Measurements from ENCODE around the gene SEPHS2.
A peak's percentile ranks its signal among the peaks of the same experiment; 100 is the strongest.

Gene SEPHS2

DNA sequence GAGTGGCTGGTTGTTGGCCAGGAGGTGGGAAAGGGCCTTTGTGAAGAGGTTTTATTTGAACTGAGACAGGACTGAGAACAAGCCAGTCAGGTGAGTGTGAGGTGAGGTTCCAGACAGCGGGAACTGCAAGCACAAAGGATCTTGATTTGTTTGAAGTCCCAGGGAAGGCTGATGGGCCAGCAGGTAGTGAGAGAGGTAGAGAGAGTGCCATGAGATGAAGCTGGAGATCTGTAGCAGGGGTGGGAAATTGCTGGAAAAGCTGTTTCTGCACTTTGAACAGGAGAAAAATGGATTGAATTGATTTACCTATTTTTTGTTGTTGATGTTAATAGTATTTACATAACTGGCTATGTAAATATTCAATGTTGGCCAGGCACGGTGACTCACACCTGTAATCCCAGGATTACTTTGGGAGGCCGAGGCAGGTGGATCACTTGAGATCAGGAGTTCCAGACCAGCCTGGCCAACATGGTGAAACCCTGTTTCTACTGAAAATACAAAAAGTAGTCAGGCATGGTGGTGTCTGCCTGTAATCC is 8.1 kb downstream of the SEPHS2 start:
- TF ChIP-seq YY1 (IDR thresholded peaks at IDR 0.05; ENCODE audit: low read depth) (no peak), MAX (IDR thresholded peaks at IDR 0.05) (no peak), ZBTB7A (IDR thresholded peaks at IDR 0.05; ENCODE audit: low read depth) (no peak), EP300 (IDR thresholded peaks at IDR 0.05; ENCODE audit: borderline replicate concordance) (no peak), NFIC (IDR thresholded peaks at IDR 0.05) (no peak), CREB1 (IDR thresholded peaks at IDR 0.05; ENCODE audit: low read depth) (no peak), TEAD4 (IDR thresholded peaks at IDR 0.05) (no peak), FOXM1 (IDR thresholded peaks at IDR 0.05; ENCODE audit: borderline replicate concordance, low read depth) (no peak), TCF12 (IDR thresholded peaks at IDR 0.05; ENCODE audit: low read depth) (no peak)
- TF ChIP-seq, protein P1, sequence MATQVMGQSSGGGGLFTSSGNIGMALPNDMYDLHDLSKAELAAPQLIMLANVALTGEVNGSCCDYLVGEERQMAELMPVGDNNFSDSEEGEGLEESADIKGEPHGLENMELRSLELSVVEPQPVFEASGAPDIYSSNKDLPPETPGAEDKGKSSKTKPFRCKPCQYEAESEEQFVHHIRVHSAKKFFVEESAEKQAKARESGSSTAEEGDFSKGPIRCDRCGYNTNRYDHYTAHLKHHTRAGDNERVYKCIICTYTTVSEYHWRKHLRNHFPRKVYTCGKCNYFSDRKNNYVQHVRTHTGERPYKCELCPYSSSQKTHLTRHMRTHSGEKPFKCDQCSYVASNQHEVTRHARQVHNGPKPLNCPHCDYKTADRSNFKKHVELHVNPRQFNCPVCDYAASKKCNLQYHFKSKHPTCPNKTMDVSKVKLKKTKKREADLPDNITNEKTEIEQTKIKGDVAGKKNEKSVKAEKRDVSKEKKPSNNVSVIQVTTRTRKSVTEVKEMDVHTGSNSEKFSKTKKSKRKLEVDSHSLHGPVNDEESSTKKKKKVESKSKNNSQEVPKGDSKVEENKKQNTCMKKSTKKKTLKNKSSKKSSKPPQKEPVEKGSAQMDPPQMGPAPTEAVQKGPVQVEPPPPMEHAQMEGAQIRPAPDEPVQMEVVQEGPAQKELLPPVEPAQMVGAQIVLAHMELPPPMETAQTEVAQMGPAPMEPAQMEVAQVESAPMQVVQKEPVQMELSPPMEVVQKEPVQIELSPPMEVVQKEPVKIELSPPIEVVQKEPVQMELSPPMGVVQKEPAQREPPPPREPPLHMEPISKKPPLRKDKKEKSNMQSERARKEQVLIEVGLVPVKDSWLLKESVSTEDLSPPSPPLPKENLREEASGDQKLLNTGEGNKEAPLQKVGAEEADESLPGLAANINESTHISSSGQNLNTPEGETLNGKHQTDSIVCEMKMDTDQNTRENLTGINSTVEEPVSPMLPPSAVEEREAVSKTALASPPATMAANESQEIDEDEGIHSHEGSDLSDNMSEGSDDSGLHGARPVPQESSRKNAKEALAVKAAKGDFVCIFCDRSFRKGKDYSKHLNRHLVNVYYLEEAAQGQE (IDR thresholded peaks at IDR 0.05; ENCODE audit: low read depth) = no peak

GRCh38 chr16:30434852-30435251 is 10.8 kb downstream of the SEPHS2 start:
- no peak for TF ChIP-seq TEAD4 (IDR thresholded peaks at IDR 0.05)
- TF ChIP-seq TCF12 (IDR thresholded peaks at IDR 0.05; ENCODE audit: low read depth) = no peak
- TF ChIP-seq EGR1 (IDR thresholded peaks at IDR 0.05) = no peak
- TF ChIP-seq NFIC (IDR thresholded peaks at IDR 0.05) = no peak
- TF ChIP-seq, protein P2, sequence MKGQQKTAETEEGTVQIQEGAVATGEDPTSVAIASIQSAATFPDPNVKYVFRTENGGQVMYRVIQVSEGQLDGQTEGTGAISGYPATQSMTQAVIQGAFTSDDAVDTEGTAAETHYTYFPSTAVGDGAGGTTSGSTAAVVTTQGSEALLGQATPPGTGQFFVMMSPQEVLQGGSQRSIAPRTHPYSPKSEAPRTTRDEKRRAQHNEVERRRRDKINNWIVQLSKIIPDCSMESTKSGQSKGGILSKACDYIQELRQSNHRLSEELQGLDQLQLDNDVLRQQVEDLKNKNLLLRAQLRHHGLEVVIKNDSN (IDR thresholded peaks at IDR 0.05) = no peak
- no peak for TF ChIP-seq FOXM1 (IDR thresholded peaks at IDR 0.05; ENCODE audit: borderline replicate concordance, low read depth)
- TF ChIP-seq TAF1 (IDR thresholded peaks at IDR 0.05; ENCODE audit: low read depth) = no peak
- no peak for TF ChIP-seq CEBPB (IDR thresholded peaks at IDR 0.05)
- no peak for TF ChIP-seq RAD21 (IDR thresholded peaks at IDR 0.05; ENCODE audit: low read depth)
- no peak for TF ChIP-seq YY1 (IDR thresholded peaks at IDR 0.05; ENCODE audit: low read depth)
- TF ChIP-seq ZBTB7A (IDR thresholded peaks at IDR 0.05; ENCODE audit: low read depth) = no peak
- TF ChIP-seq EP300 (IDR thresholded peaks at IDR 0.05; ENCODE audit: borderline replicate concordance) = no peak
- TF ChIP-seq MAX (IDR thresholded peaks at IDR 0.05) = no peak
- no peak for TF ChIP-seq CREB1 (IDR thresholded peaks at IDR 0.05; ENCODE audit: low read depth)
- TF ChIP-seq, protein P1 (IDR thresholded peaks at IDR 0.05; ENCODE audit: low read depth) = no peak

- TF ChIP-seq RAD21 (IDR thresholded peaks at IDR 0.05; ENCODE audit: low read depth) = no peak
These were observed 15.2 kb downstream of the SEPHS2 start for GRCh38 chr16:30430428-30430970.

DNA sequence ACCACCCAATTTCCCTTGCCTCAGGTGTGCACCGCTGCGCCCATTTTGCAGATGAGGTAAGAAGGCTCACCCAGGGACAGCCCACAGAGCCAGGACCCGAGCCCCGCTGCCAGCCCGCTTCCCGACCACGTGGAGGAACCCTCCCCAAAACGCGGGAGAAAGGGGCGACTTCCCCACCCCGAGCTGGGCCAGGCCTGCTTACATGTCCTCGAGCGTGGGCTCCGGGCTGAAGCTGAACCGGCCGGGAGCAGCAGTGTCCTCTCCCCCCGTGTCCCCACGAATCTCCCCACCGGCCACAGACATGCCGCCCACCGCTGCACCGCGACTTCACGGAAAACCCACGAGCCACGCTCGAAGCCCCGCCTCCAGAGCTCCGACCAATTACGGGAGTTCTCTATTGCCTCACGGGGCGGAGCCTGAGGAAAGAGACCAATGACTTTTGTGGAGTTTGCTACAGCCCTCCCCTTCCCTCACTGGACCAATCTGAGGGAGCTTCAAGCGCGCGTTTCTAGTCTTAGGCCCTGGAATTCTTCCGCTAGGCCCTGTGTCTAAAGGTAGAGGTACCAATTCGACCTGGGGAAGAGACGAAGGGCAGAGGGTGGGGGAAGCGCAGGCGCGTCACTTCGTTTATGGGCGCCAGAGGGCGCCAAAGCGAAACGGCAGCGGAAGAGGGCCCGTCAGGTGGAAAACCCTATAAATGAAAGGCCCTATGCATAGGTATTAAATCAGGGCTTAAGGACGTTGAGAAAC is 15.8 kb downstream of the SEPHS2 start, which contains the start of gene DCTPP1:
TSS of gene DCTPP1 (minus strand) at position 353 of the 750 bp plus-strand sequence. CDS start at position 303, 50 bp downstream.
- TF ChIP-seq ZBTB7A (IDR thresholded peaks at IDR 0.05; ENCODE audit: low read depth) (0 out of 2 replicates have a peak, but pooled peaks have one; percentile 45), CREB1 (IDR thresholded peaks at IDR 0.05; ENCODE audit: low read depth) (no peak), MAX (IDR thresholded peaks at IDR 0.05) (peak; percentile 91), TEAD4 (IDR thresholded peaks at IDR 0.05) (peak; percentile 57; the same call in 1 of the 2 replicates), NFIC (IDR thresholded peaks at IDR 0.05) (no peak), RAD21 (IDR thresholded peaks at IDR 0.05; ENCODE audit: low read depth) (peak; percentile 77)
- TF ChIP-seq, protein P2 (IDR thresholded peaks at IDR 0.05) = peak; percentile 45

GRCh38 chr16:30429418-30429677 is 16.3 kb downstream of the SEPHS2 start:
- no peak for TF ChIP-seq TAF1 (IDR thresholded peaks at IDR 0.05; ENCODE audit: low read depth)
- TF ChIP-seq FOXM1 (IDR thresholded peaks at IDR 0.05; ENCODE audit: borderline replicate concordance, low read depth) = no peak
- TF ChIP-seq, protein P2 (IDR thresholded peaks at IDR 0.05) = no peak
- TF ChIP-seq CEBPB (IDR thresholded peaks at IDR 0.05) = no peak
- TF ChIP-seq NFIC (IDR thresholded peaks at IDR 0.05) = no peak
- no peak for TF ChIP-seq RAD21 (IDR thresholded peaks at IDR 0.05; ENCODE audit: low read depth)
- TF ChIP-seq, protein P1 (IDR thresholded peaks at IDR 0.05; ENCODE audit: low read depth) = no peak
- TF ChIP-seq TEAD4 (IDR thresholded peaks at IDR 0.05) = no peak
